Lung (tissue), 12 donors: Measurements from ENCODE around the gene RGL4. TPM values are rescaled to one million over a fixed set of nuclear protein-coding genes. Genes with fewer than 3 reads are reported as not detected.
"Not testable (repeated sequence)": the region's sequence is repeated elsewhere in the genome, so short reads cannot be mapped to it uniquely, and the experiment has no call there.

ENCODE experiments used
- ATAC-seq: fragments of 200-7000 bp; cut with Tn5 transposase; one replicate; pipeline ENCODE4 v1.9.1; 2020; ENCODE audit warnings: moderate number of reproducible peaks; ENCODE audit not compliant: insufficient read depth, low FRiP score
- DNase-seq, 3 donors: peaks; one replicate each; pipeline ENCODE4 v3.0.0-alpha.2; 2013 to 2017
- H3K27ac ChIP-seq, 2 donors: one replicate each; pipeline ENCODE4 v1.5.1; 2013; ENCODE audit warnings: mild to moderate bottlenecking in 2 of 2, moderate library complexity in 2 of 2, control low read depth in 1 of 2, inconsistent platforms in 1 of 2, low read depth in 1 of 2, low read length in 1 of 2
- H3K27me3 ChIP-seq, 3 donors: one replicate each; pipeline ENCODE4 v1.5.1; 2013; ENCODE audit warnings: low read length in 2 of 3; ENCODE audit not compliant: control insufficient read depth in 3 of 3, insufficient read depth in 3 of 3
- H3K36me3 ChIP-seq, 4 donors: one replicate each; pipeline ENCODE4 v1.5.1; 2013; ENCODE audit warnings: low read length in 4 of 4, mild to moderate bottlenecking in 1 of 4, moderate library complexity in 1 of 4; ENCODE audit not compliant: control insufficient read depth in 4 of 4, insufficient read depth in 4 of 4
- H3K4me1 ChIP-seq, 5 donors: one replicate each; pipeline ENCODE4 v1.5.1; 2013; ENCODE audit warnings: low read length in 5 of 5, mild to moderate bottlenecking in 2 of 5, moderate library complexity in 1 of 5; ENCODE audit not compliant: control insufficient read depth in 5 of 5, insufficient read depth in 5 of 5
- H3K4me3 ChIP-seq: one replicate; pipeline ENCODE4 v1.5.1; 2013; ENCODE audit warnings: mild to moderate bottlenecking, control low read depth, moderate library complexity
- H3K9ac ChIP-seq, 2 donors: one replicate each; pipeline ENCODE4 v1.5.1; 2013; ENCODE audit warnings: low read length in 2 of 2, control low read depth in 1 of 2; ENCODE audit not compliant: insufficient read depth in 1 of 2
- H3K9me3 ChIP-seq, 4 donors: one replicate each; pipeline ENCODE4 v1.5.1; 2013; ENCODE audit warnings: low read length in 3 of 4, mild to moderate bottlenecking in 1 of 4, moderate library complexity in 1 of 4; ENCODE audit not compliant: control insufficient read depth in 4 of 4, insufficient read depth in 3 of 4
- WGBS, 2 donors: extraction: QIAGEN DNeasy Blood & Tissue Kit; methylation state at CpG; one replicate each; pipeline ENCODE4 v1.1.7; 2013; 5-methylcytosine and 5-hydroxymethylcytosine counted together
- polyA plus RNA-seq, 2 donors: library from polyadenylated mRNA; stranded (reverse); fragments of 200-250 nt; gene quantifications; one replicate each; pipeline ENCODE4 v1.2.1, GENCODE V29; 2013
- total RNA-seq, 2 donors: library from RNA; depleted of rRNA in 1 of 2; stranded (reverse); fragments of >200 nt in 1 of 2; gene quantifications; one replicate each; pipeline ENCODE4 v1.2.1, GENCODE V29; 2014 to 2021
- TF ChIP-seq, protein P1 (sequence below): IDR thresholded peaks from 2 replicates; pipeline ENCODE4 v1.5.1; 2012; ENCODE audit warnings: mild to moderate bottlenecking; ENCODE audit errors: control extremely low read depth, extremely low read depth
- donor health status: control.
- donor health status: control.
- donor health status: Bipolar disorder and iron deficiency.
- donor health status: healthy.
- donor health status: DM: yes; HTN: yes; CAD: no.

The RGL4 gene
- total and polyA plus RNA-seq, 4 donors: 1.3 to 37.0 (median 2.6) TPM

DNA sequence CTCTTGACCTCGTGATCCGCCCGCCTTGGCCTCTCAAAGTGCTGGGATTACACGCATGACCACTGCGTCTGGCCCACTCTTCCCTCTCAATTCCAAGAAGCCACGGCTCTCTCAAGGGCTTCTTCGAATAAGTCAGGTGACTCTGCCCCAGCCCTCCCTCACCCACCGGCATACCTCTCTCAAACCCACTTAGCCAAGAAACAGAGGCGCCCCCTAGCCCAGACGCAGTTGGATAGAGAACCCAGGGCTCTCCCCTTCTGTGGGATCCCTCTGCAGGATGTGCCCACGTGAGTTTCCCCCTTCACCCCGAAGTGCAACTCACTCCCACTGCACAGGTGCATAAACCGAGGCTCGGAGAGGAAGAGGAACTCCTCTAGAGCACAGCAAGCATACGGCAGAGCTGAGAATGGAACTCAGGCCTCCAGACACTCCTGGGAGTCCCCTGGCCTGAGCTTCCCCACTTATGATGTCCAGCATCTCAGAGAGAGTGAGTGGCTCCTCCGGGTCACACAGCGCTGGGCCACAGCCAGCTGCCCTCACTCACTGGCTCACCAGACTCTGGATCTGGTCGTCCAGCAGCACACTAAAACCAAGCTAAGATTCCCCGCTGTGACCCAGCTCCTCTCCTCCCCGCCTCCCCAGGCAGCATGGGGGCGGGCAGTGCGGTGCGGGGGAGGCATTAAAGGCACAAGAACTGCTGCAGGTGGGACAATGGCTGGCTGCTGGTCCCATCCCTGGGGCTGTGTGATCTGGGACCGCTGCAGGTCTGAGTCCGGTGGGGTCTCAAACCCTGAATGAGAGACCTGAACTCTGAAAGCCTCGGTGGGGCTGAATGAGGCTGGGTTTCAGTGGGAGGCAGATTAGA, 16.8 kb upstream of the RGL4 start:
- Histone ChIP-seq H3K27ac (no peak overlapping the region), H3K36me3 (peaks cover 0 to 1% (median 0%) of the 10 kb centered on the region in 4 donors), H3K4me3 (no peak overlapping the region), H3K9me3 (no peaks in the 10 kb centered on the region), H3K27me3 (no peaks in the 10 kb centered on the region), H3K9ac (no peak overlapping the region), H3K4me1 (peaks cover 0 to 5% (median 0%) of the 10 kb centered on the region in 5 donors)
- ATAC-seq (no peak), DNase-seq (no peak)
- 75 to 76% methylated on average over 26 of the region's 26 CpGs for WGBS, 2 donors
- TF ChIP-seq, protein P1, sequence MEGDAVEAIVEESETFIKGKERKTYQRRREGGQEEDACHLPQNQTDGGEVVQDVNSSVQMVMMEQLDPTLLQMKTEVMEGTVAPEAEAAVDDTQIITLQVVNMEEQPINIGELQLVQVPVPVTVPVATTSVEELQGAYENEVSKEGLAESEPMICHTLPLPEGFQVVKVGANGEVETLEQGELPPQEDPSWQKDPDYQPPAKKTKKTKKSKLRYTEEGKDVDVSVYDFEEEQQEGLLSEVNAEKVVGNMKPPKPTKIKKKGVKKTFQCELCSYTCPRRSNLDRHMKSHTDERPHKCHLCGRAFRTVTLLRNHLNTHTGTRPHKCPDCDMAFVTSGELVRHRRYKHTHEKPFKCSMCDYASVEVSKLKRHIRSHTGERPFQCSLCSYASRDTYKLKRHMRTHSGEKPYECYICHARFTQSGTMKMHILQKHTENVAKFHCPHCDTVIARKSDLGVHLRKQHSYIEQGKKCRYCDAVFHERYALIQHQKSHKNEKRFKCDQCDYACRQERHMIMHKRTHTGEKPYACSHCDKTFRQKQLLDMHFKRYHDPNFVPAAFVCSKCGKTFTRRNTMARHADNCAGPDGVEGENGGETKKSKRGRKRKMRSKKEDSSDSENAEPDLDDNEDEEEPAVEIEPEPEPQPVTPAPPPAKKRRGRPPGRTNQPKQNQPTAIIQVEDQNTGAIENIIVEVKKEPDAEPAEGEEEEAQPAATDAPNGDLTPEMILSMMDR: no peak

DNA sequence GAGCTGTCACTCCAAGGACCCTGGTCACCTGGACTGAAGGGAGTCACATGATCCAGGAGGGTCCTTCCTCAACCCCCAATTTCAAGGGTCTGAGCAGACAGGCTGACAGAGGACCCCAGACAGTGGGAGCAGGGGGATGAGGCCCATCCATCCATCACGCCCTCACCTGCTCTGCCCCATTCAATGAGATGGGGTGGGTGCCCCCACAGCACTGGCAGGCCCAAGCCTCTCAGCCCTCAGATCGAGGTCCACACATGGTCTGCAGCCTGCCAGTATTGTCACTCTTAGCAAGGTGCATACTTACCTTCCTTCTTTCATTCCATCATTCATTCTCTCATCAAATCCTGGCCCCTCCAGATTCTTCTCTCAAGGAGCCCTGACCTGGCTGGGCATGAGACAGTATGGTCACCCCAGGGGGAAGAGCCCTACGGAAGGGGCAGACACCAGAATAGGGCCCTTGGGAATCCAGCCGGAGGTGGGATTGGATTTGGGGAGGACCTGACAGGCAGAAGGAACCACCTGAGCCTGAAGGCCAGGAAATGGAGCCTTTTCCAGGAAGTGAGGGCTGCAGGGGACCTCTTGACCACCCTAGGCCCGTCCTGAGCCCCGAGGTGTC, 15.8 kb upstream of the RGL4 start:
- not testable (repeated sequence) for H3K4me1 ChIP-seq, H3K27me3 ChIP-seq, ATAC-seq, H3K9ac ChIP-seq, H3K9me3 ChIP-seq, DNase-seq, H3K4me3 ChIP-seq, H3K36me3 ChIP-seq, H3K27ac ChIP-seq
- WGBS, 2 donors: 87 to 91% methylated on average over 6 of the region's 6 CpGs

DNA sequence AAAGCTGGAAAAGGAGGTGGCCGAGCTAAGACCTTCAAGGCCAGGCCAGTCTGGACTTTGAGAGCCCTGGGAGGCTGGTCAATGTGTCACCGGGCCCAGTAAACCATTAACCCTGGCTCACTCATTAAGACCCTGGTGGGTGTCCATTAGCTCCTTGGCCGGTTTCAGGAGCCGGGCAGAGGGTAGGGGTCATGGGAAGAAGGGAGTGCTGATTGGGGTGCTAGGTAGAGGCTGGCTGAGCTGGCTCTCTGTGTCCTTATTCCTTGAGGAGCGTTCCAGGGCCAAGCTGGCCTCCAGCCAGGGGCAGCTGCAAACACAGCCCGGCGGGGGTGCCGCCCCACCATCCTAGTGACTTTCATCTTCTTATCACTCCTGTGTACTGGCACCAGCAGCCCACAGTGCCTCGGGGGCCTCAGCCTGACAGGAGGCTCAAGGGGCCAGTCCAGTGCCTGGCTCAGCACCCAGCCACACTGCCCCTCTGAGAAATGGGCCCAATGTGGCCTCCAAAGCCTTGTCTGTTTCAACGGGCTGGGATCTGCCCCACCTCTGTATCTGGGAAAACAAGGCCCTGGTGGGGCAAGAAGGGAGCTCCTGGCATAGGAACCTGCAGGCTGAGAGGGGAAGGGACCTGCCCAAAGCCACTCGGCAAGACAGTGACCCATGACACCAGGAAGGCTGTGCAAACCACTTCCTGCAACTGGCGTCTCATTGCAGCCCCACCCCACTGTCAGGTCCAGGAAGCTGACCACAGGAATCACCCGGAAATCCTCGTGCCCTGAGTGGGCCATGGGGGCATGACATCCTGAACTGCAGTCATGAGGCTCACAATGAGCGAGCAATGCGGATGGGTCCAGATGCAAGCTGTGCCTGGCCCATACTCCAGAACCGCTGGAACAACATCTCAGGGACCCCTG, 15.1 kb upstream of the RGL4 start:
- Histone ChIP-seq H3K9ac (no peak overlapping the region), H3K9me3 (no peaks in the 10 kb centered on the region), H3K4me1 (peaks cover 0 to 5% (median 0%) of the 10 kb centered on the region in 5 donors), H3K27ac (peak overlapping the region in 1 of 2 donors; percentile 9), H3K4me3 (no peak overlapping the region), H3K36me3 (peaks cover 0 to 2% (median under 1%) of the 10 kb centered on the region in 4 donors), H3K27me3 (no peaks in the 10 kb centered on the region)
- 54 to 60% methylated on average over 17 of the region's 17 CpGs for WGBS, 2 donors
- DNase-seq (peak in 2 of 3 donors; percentile 8 to 32), ATAC-seq (no peak)
- TF ChIP-seq, protein P1: no peak

DNA sequence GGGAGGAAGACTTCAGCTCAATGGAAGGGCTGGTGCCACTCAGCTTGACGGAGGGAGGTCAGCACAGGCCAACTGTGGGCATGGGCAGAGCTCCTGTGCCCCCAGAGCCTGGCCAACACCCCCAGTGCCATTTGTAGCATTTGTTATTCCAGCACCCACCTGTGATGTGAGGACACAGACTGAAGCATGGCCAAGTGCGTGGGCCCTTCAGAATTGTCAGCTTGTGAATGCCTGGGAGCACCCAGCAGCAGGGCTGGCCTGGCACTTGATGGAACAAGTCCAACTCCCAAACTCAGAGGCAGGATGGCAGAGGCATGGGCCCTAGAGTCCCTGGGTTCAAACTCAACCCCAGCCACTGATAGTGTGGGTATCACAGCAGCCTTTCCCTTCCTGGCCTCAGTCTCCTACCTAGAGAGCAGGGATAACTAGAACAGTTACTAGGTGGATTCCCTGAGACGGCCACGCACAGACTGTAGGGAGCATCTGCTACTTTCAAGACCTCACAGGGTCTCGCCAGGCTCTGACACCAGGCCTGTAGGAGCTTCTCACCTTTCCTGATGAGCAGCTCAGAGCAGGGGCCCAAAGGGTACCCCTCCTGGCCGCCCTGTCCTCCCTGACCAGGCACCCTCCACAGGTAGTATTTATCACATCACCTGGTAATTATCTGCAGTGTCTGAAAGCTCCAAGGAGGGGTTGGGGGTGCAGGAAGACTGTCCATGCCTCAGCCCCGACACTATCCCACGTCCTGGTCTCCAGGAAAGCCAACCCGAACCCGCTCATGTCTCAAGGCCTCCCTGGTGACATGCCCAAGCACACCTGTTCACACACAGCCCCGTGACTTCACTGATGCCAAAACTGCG, 13.7 kb upstream of the RGL4 start:
- not testable (repeated sequence) for H3K4me3 ChIP-seq, DNase-seq, H3K9me3 ChIP-seq, H3K4me1 ChIP-seq, ATAC-seq, H3K27me3 ChIP-seq, H3K9ac ChIP-seq, H3K36me3 ChIP-seq
- peak overlapping the region in 1 of 2 donors; percentile 15 for H3K27ac ChIP-seq
- WGBS, 2 donors: 96% methylated on average over 12 of the region's 12 CpGs
